IPS DF 19.7 (cell line): Measurements from ENCODE around the gene SHISAL2A.

Experiments used
- DNase-seq: peaks from one replicate; pipeline ENCODE4 v3.0.0-alpha.2; 2013; ENCODE audit warnings: low read depth, low spot score

SHISAL2A gene

DNA sequence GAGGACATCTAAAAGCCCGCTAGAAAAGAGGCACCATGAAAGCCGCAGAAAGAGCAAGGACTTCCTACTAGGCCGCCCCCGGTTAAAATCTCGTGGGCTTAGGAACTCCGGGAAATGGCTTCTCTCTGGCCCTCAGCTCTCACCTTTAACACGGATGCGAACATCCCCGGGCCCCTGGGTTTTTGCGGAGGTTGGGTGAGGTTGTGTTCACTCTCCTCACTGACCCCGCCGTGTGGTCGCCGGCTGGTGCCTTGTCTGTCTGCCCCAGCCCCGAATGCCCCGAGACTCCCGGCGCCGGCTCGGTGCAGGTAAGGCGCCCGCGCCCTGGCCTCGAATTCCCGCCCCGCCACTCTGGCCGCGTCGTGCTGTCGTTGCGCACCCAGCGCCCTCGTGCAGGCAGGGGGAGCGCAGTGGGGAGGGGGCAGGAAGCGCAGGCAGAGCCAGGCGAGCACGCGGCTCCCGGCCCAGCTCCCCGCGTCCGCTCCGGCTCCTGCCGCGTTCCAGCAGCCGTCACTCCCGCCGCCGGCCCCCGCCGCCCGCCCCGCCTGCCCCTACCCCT lies at the start of gene SHISAL2A:
Gene SHISAL2A, plus strand, starts transcription at position 437 of the 559 bp plus-strand sequence. CDS start 326 bp downstream, outside the sequence.
- DNase-seq = no peak

DNA sequence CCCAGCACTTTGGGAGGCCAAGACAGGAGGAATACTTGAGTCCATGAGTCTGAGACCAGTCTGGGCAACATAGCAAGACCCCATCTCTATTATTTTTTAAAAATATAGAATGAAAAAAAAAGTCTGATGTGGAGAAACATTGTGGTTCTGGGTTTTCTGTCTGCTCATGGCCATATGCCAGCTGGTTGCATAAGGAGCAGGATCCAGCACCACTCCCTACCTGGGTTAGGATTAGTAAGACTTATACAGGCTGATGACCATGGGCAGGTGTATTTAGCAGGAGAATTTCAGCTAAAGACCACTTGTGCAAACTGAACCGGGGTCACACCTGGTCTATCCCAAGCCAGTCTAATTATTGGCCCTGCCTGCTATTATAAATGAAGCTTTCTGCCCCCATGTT lies 47.5 kb upstream of the SHISAL2A start:
- DNase-seq = no peak

DNA sequence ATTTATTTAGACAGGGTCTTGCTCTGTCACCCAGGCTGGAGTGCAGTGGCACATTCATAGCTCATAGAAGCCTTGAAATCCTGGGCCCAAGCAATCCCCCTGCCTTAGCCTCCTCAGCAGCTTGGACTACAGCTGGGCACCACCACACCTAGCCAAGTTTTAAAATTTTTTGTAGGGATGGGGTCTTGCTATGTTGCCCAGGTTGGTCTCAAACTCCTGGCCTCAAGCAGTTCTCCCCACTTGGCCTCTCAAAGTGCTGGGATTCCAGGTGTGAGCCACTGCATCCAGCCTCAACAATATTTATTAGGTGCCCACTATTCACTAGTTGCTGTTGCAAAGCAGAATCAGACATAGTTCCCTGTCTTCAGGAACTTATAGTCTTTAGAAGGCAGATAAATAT lies 44.9 kb upstream of the SHISAL2A start:
- DNase-seq = no peak

DNA sequence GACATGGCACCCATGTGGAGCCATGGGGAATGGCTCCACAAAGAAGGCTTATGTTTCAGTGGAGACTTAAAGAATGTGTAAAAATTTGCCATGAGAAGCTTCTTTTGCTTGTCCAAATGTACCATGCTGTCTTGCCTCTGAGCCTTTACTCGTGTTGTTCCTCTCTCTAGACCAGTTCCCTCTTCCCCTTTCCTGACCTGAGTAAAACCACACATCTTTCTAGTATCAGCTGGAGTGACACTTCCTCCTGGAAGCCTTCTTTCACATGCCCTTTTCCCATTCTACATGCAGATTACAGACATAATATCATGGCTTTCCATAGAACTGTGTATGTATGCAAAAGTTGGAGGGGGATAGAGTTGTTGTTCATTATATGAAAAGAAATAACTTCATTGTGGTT lies 44.4 kb upstream of the SHISAL2A start:
- DNase-seq = no peak

DNA sequence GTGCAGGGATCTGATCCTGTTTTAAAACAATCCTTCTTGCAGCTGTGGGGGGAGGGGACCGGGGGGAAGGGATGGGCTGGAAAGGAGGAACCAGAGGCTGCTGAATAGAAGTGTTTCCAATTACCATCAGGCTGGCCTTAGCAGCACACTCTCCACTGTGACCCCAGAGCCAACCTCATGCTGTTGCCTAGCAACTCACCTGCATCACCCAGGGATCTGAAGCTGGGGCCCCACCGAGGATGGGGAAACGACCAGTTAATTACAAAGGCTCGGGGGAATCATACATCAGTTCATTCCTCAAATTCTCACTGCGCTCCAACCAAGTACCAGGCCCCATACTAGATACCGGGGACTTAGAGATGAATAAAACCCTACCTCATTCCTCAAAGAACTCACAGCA lies 42.7 kb upstream of the SHISAL2A start:
- no peak for DNase-seq

DNA sequence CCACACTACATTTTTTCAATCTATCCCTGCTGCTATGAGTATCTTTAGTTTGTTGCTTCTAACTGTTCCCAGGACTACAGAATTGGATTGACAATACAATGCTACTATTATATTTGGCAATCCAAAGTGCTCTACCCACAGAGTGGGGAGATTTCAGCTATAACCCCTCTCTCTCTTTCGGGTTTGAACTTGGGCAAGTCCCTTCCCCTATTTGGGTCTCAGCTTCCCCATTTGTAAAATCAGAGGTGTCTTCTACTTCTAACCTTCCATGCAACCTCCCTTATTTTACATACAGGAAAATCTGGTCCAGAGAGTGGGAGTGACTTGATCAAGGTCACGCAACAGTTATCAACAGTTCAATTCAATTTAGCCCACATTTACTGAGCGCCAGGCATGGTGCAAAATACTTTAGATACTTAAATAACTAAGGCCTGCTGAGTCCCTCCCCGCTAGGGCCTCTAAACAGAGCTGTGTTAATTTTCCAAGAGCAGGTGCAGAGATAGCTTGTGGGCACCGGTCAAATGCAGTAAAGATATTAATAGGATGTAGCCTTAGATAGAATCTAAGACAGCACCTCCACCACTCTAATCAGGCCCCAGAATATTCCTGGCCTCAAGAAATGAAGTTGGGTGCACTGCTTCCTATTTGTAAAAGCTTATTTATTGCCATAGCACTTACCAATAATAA lies 40.2 kb upstream of the SHISAL2A start:
- no peak for DNase-seq

DNA sequence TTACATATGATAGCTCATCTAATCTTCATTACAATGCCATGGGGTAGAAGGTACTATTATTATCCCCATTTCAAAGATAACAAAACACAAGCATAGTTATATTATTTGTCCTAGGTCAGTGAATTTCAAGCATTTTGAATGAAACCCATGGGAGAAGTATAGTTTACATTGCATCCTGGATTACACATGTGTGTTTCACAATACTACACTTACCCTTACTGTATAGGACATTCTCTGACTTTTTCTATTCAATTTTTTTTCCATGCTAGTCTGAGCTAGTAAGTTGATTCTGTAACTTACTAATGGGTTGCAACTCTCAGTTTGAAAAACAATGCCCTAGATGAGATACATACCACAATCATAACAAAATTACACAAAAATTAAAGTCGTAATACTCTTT lies 39.5 kb upstream of the SHISAL2A start:
- no peak for DNase-seq

DNA sequence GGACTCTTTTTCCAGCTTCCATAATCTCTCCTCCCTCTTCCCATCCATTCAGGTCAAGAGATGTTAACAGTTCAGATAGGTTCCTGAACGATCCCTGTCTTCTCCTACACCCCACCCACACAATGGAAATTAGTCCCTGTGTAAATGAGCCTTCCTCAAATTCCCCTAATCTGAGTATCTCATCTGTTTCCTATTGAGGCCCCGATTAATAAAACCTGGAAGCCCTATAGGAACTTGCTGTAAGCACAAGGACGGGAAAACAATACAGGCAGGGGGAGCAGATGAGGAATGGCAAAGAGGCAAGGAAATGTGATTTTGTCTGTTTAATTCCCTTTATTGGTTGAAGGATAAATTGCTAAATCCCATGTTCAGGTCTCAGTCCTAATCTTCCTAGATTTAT lies 37.9 kb upstream of the SHISAL2A start:
- DNase-seq = no peak

DNA sequence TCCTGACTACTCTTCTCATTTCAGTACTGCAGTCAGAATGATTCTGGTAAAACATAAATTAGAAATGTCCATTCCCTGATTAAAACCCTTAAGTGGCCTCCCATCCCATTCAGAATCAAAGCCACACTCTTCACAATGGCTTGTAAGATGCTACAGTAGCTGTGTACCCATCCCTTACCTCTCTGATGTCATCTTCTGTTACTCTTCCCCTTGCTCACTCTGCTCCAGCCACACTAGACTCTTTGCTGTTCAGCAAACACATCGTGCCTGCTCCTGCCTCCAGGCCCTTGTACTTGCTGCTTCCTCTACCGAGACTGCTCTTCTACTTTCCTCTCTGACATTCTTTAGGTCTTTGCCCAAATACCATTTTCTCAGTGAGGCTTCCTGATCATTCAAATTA lies 35.1 kb upstream of the SHISAL2A start:
- no peak for DNase-seq

DNA sequence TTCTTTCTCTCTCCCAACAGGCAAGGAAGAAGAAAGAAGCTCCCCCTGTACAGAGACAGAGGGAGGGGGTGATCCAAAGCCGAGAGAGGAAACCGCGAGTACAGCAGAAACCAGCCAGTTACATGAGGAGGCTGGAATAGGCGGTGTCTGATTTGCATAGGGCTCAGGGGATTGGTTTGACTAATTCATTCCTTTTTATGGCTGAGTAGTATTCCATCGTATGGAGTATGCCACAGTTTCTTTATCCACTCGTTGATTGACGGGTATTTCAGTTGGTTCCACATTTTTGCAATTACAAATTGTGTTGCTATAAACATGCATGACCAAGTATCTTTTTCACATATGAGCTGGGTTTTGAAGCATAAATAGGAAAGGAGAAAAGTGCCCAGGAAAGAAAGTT lies 34.2 kb upstream of the SHISAL2A start:
- DNase-seq = no peak

DNA sequence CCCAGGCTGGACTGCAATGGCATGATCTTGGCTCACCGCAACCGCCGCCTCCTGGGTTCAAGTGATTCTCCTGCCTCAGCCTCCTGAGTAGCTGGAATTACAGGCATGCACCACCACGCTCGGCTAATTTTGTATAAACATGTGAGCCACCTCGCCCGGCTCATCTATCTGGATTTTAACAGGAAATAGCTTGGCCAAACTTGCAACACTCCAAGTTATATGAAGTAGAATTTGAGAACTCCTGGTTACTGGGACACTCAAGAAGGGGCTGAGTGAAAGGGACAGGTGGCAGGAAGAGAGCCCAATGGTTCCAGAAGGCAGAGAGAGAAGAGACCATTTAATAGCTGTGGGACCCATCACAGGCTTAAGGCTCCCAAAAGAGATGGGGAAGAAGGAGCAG lies 33.7 kb upstream of the SHISAL2A start:
- no peak for DNase-seq

DNA sequence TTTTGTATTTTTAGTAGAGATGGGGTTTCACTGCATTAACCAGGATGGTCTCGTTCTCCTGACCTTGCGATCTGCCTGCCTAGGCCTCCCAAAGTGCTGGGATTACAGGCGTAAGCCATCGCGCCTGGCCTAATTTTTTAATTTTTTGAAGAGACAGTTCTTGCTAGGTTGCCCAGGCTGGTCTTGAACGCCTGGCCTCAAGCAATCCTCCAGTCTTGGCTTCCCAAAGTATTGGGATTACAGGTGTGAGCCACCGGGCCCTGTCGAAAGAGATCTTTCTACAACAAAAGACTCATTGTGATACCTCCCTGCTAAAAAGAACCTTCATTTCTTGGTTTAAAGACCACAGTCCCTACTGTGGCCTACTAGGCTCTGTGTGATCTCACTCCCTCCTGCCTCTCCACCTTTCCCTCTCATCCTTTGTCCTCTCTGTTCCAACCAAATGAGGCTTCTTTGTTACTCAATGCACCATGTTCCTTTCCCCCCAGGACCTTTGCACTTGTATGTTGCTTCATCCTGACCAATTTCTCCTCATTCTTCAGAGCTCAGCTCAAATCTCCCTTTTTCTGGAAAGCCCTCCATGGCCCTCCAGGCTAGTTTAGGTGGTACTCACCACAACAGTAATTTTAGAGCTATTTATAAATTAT lies 32.3 kb upstream of the SHISAL2A start:
- DNase-seq = no peak

DNA sequence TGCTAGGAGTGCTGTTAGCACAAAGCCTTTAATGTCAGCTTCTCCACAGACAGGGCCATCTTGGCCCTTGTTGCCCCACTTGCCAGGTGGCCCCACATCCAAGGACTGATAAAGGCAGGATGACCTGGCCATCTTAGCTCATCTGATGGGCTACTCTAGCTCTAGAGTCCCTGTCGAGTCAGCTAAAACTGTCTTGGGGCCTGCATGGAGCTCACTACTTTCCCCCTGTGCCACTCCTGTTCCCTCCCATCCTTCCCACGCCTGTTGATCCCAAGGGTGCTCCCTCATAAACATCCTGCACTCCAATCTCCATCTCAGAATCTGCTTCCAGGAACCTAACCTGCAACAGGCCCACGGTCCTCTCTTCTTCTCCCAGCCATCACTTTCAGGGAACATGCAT lies 31.4 kb upstream of the SHISAL2A start:
- DNase-seq = no peak

DNA sequence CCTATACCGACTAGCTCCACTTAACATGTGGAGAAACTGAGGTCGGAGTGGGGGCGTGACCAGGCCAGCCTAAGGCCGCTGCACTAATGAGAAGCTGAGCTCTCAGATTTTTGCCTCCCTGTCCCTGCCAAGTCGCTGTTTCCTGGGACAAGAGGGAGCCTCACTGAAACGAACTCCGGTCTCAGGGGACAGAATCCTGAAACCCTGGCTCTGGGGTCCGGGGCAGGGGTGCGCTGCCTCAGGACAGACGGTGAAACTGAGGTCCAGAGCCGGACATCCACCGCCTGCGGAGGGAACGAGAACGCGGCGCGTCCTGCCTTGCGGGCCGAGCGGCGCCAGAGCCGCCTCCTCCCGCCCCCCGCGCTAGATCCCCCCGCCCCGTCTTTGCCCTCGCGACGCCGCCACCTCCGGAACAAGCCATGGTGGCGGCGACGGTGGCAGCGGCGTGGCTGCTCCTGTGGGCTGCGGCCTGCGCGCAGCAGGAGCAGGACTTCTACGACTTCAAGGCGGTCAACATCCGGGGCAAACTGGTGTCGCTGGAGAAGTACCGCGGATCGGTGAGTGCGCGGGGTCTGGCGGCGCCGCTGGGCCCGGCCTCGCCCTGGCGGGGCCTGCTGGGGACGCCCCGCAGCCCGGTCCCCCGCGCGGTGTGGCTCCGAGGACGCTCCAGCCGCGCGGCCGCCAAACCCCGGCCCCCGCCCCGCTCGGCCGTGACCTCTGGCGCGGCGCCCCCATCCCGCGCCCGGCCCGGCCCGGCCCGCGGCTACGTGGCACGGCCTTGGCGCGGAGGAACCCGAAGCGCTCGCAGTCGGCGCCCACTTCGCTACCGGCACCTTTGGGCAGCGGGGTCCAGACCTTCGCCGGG lies 30.7 kb upstream of the SHISAL2A start, which contains the start of gene GPX7:
Gene GPX7, plus strand, starts transcription at position 381 of the 865 bp plus-strand sequence. Its CDS starts 39 bp downstream, at position 420.
- no peak for DNase-seq

DNA sequence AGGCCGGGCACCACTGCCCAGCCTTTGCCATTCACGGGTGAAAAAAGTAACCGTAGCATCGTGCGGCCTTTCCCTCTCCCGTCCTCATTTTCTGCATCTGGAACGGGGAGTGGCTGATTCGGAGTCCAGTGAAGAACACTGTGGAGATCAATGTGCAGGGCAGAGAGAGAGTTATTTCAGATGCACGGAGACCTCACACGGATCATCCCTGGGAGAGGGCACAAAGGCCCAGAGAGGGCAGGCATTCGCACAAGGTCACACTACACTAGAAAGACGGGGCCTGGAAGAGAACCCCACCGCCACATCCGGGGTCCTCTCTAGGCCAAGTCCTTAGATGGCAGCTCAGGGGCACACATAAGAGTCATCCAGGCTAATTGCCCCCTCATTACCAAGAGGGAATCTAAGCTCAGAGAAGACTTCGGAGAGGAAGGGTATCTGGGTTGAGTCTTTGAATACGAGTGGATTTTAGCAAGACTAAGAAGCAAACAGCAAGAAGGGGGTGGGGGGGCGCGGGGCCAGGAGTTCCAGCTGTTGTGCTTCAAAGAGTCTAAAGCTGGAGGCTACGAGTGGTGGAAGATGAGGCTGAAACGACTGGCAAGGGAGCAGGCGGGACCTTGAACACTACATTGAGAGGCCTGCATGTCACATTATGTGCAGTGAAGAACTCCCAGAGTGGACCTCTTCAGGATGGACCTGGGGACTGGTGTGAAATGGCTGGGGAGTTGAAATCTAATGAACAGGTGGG lies 29.9 kb upstream of the SHISAL2A start:
- DNase-seq = no peak

DNA sequence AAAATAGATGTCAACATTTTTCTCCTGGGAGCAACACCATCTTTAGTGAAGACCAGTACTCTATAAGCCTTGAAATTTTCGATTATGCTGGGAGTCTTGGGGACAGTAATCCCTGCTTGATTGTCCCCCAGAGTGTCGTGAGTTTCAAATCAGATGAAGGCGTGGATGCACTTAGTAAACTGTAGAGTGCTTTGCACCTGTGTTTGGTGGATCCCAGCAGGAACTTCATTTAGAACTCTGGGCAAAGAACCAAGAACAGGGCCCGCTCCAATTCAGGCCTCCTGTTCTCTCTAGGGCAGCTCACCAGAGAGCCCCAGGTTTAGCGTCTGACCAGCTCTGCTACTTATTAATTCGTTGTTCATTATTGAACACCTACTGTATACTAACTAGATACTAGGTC lies 29.3 kb upstream of the SHISAL2A start:
- no peak for DNase-seq

DNA sequence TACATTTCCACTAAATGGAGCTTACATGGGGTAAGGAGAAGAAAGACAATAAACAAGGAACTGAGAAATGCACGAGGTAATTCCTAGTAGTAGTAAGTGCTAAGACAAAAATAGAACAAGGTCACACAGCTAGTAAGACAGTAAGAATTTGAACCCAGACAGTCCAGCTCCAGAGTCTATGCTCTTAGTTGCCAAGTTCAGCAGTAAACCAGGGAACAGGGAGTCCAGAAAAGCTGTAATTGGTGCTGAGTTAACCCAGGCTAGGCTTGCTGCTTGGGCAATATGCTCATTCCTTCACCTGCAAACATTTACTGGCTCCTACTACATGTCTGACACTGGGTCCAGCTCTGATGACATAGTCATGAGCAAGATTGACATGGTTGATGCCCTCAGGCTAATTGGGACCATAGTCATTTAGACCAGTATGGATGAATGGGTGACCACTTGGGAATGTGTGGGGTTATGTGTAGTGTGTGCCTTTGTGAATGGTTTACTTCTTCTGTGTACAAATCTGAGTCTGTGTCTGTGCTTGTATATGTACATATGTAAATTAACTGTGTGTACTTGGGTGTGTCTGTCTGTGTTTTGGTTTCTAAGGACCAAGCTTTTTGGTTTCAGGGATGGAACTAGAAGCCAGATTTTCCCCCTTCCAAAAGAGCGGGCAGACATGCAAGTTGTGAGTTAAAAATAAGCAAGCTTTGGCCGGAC lies 28.8 kb upstream of the SHISAL2A start:
- DNase-seq = no peak

DNA sequence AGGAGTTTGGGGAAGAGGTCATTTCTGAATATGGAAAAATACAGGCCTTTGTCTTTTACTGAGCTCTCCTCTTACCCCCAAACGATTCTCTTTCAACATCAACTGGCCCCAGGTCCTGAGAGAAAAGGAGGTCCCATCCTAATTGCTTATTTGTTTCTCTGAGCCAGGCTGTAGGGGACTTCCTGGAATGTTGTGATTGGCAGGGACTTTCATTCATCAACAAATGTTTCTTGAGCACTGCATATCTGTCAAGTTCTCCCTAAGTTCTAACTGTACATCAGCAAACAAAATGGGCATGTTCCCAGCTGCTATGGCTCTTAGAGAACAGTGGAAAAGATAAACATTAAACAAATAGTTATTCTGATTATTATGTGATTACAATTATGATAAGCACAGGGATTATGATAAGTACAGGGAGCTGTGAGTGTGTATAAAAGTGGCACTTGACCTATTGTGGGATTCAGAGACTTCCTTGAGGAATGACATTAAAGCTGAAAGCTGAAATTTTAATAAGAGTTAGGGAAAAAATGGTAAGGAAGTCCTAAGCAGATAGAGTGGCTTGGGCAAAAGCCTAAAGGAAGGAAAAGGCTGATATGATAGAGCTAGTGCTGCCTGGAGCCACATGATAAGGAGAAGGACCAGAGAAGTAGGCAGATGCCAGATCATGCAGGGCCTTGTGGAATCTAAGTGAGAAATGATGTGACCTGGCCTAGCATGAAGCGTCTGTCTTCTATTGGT lies 19.2 kb upstream of the SHISAL2A start:
- no peak for DNase-seq

DNA sequence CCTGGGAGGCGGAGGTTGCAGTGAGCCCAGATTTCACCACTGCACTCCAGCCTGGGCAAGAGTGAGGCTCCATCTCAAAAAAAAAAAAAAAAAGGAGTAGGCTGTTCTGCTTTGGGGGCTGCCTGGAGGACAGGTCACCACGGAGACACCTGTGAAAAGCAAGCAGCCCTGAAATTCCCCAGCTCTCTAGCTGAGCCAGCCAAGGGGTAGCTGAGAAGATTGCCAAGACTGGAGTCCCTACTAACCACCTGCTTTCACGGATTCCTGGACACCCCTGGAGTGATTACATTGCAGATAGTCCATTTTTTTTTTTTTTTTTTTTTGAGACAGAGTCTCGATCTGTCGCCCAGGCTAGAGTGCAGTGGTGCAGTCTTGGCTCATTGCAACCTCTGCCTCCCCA lies 18.3 kb upstream of the SHISAL2A start:
- no peak for DNase-seq

DNA sequence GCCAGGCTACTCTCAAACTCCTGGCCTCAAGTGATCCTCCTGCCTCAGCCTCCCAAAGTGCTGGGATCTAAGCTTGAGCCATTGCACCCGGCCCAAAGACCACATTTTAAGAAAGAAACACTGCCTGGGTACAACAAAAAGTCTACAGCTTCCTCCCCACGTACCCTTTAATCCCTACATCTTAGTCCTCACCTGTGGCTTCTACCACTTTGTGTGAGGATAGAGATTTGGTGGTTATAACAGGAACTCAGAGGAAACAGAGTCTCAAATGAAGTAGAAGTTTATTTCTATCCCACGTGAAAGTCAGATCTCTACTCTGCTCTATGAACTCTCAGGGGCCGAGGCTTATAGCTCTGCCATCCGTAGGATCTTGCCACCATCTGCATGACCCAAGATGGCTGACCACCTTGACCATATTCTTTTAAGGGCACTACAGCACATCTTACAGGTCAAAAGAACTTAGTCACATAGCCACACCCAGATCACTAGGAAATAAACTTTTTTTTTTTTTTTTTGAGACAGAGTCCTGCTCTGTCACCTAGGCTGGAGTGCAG lies 17.4 kb upstream of the SHISAL2A start:
- DNase-seq = no peak
